BJ (cell line): ENCODE measurements around the gene CDC25C. TPM values are rescaled to one million over a fixed set of nuclear protein-coding genes. Genes with fewer than 3 reads are reported as not detected.

Experiments
- CTCF ChIA-PET: fragments of 350-600 bp; formaldehyde crosslinking; extraction: SDS; loops from one replicate; lab custom pipeline; 2021; ENCODE audit warnings: antibody characterized with exemption, inconsistent platforms; lab: Yijun Ruan, JAX
- POLR2A ChIA-PET: fragments of 300-600 bp; sonication (Branson Sonifier 250); formaldehyde crosslinking; extraction: SDS; loops from one replicate; lab custom pipeline; 2021; ENCODE audit warnings: antibody characterized with exemption; lab: Charles Lee
- DNase-seq: peaks from one replicate; pipeline ENCODE4 v3.0.0-alpha.2; 2011; ENCODE audit warnings: low read depth
- H3K27me3 ChIP-seq: 2 replicates; pipeline ENCODE4 v1.6.0; 2011; ENCODE audit warnings: low read length; ENCODE audit not compliant: control insufficient read depth, insufficient read depth
- H3K36me3 ChIP-seq: 2 replicates; pipeline ENCODE4 v1.5.1; 2011; ENCODE audit warnings: low read length; ENCODE audit not compliant: control insufficient read depth, insufficient read depth
- H3K4me3 ChIP-seq: 2 replicates; pipeline ENCODE4 v1.5.1; 2011; ENCODE audit warnings: low read depth, mild to moderate bottlenecking, control low read depth, low read length
- polyA plus RNA-seq: library from polyadenylated mRNA; depleted of rRNA; stranded (reverse); fragments of >200 nt; gene quantifications from 2 replicates; pipeline ENCODE4 v1.2.3, GENCODE V29; 2011
- TF ChIP-seq, protein P1 (sequence below): IDR thresholded peaks from 2 replicates; pipeline ENCODE4 v1.5.1; 2011; ENCODE audit warnings: low read depth, mild to moderate bottlenecking, control low read depth, inconsistent platforms, low read length, moderate library complexity; ENCODE audit not compliant: insufficient read depth

The CDC25C gene
- polyA plus RNA-seq, 1 experiment = 7.8 TPM

DNA sequence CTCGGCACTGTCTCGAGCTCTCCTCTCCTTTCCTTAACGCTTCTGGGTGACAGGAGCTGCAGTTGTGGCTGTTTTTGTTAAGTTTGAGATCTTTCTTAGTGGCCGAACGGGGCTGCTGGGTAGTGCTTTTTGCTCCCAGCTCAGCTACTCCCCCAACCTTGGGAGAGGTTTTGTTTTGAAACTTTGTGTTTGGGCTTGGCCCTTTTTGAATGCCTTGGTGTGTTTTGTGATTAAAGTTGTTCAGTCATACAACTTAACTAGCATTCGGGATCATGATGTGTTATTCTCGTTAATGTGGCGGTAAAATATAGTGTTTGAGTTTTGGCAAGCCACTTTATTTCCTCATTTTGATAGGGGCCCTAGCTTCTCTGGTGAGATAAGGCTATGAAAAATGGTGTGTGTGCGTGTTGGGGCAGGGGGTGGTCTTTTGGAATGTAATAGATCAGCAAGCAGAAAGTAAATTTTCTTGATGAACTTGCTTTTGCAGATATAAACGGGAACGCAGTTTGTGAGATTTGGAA, 22.0 kb upstream of the CDC25C start:
- peak overlapping the region; percentile 87 for H3K4me3 ChIP-seq
- TF ChIP-seq, protein P1, sequence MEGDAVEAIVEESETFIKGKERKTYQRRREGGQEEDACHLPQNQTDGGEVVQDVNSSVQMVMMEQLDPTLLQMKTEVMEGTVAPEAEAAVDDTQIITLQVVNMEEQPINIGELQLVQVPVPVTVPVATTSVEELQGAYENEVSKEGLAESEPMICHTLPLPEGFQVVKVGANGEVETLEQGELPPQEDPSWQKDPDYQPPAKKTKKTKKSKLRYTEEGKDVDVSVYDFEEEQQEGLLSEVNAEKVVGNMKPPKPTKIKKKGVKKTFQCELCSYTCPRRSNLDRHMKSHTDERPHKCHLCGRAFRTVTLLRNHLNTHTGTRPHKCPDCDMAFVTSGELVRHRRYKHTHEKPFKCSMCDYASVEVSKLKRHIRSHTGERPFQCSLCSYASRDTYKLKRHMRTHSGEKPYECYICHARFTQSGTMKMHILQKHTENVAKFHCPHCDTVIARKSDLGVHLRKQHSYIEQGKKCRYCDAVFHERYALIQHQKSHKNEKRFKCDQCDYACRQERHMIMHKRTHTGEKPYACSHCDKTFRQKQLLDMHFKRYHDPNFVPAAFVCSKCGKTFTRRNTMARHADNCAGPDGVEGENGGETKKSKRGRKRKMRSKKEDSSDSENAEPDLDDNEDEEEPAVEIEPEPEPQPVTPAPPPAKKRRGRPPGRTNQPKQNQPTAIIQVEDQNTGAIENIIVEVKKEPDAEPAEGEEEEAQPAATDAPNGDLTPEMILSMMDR = no peak
- no peaks in the 10 kb centered on the region for H3K27me3 ChIP-seq
- no peaks in the 10 kb centered on the region; the same call in 1 of the 2 replicates for H3K36me3 ChIP-seq
- POLR2A ChIA-PET = interaction anchor here (0.6 to 1.1 kb wide), 3 partner anchors 9 to 642 kb away, joined by 3 to 5 read pairs (median 4); partner anchors contain the start of gene CDC25C
- CTCF ChIA-PET = interaction anchor here (0.6 to 6.5 kb wide), 23 partner anchors 9 to 922 kb away, joined by 3 to 118 read pairs (median 3); partner anchors contain the start of genes BRD8, CDC23, CDC25C and FAM53C
- no peak for DNase-seq

- H3K36me3 ChIP-seq = peaks cover 2% of the 10 kb centered on the region; the same call in 1 of the 2 replicates
These were observed 21.3 kb upstream of the CDC25C start for GRCh38 chr5:138352722-138353559.

GRCh38 chr5:138352071-138352721, 20.6 kb upstream of the CDC25C start, which contains the start of gene KDM3B:
KDM3B (plus strand) TSS chr5:138352685; CDS start chr5:138352796, 111 bp downstream.
- POLR2A ChIA-PET = interaction anchor here (0.6 kb wide), 1 partner anchor 733 kb away, joined by 12 read pairs; no protein-coding TSS in a partner anchor

More at GRCh38 chr5:138352722-138353559, 21.3 kb upstream of the CDC25C start:
- no peak for DNase-seq
- ChIA-PET POLR2A (interaction anchor here (0.6 to 1.1 kb wide), 3 partner anchors 21 to 734 kb away, joined by 3 to 12 read pairs (median 4); partner anchors contain the start of gene CDC25C), CTCF (interaction anchor here (0.6 to 6.5 kb wide), 28 partner anchors 9 to 923 kb away, joined by 3 to 118 read pairs (median 4); partner anchors contain the start of genes BRD8, CDC23, CDC25C and FAM53C)
- no peaks in the 10 kb centered on the region for H3K27me3 ChIP-seq
- peak overlapping the region; percentile 87 for H3K4me3 ChIP-seq
- TF ChIP-seq, protein P1 = peak; percentile 31; the same call in 1 of the 2 replicates

DNA sequence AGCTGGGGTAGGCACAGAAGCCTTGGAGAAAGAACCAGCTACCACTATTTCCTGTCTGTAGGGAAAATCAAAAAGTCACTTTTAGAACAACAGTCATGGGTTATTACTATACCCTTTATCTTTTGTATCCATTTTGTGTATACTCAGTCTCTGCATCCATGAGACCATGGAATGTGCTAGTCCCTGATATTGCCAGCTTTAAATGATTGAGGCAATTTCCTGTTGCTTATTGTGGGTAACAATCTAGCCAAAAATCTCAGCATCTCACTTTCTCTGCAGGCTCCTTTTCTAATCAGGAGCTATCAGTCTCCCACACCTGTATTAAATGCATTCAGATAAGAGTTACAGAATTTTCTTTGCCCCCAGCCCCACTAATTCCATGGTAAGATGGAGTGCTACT, 19.9 kb upstream of the CDC25C start:
- no peaks in the 10 kb centered on the region for H3K27me3 ChIP-seq

More at GRCh38 chr5:138352071-138352721, 20.6 kb upstream of the CDC25C start, which contains the start of gene KDM3B:
- Histone ChIP-seq H3K4me3 (peak within 1 kb of the TSS; percentile 87), H3K36me3 (peaks cover 3% of the 10 kb centered on the region), H3K27me3 (no peaks in the 10 kb centered on the region)
- CTCF ChIA-PET = interaction anchor here (0.6 to 6.5 kb wide), 18 partner anchors 10 to 313 kb away, joined by 3 to 118 read pairs (median 4); partner anchors contain the start of genes CDC25C and FAM53C
- TF ChIP-seq, protein P1 = peak; percentile 98
- no peak for DNase-seq

More for the DNA sequence above, 19.9 kb upstream of the CDC25C start:
- no peak for DNase-seq
- no peak overlapping the region for H3K4me3 ChIP-seq
- TF ChIP-seq, protein P1 = no peak
- CTCF ChIA-PET = interaction anchor here (0.6 to 6.5 kb wide), 9 partner anchors 11 to 187 kb away, joined by 3 to 118 read pairs (median 5); partner anchors contain the start of genes CDC25C and FAM53C
- POLR2A ChIA-PET = interaction anchor here (0.7 kb wide), 1 partner anchor 12 kb away, joined by 3 read pairs; no protein-coding TSS in a partner anchor
- H3K36me3 ChIP-seq = peaks cover 8% of the 10 kb centered on the region
